Trophoblast cell (in vitro differentiated cells and primary cell): ENCODE data around the gene HEPH.

Source experiments
- DNase-seq, 2 donors: peaks; one replicate each; pipeline ENCODE4 v3.0.0-alpha.2; 2016
- H2AFZ ChIP-seq: 2 replicates; pipeline ENCODE4 v1.6.1; 2013; ENCODE audit warnings: low read length, moderate library complexity, mild to moderate bottlenecking; ENCODE audit not compliant: insufficient read depth, poor library complexity
- H2AK5ac ChIP-seq: 2 replicates; pipeline ENCODE4 v1.6.1; 2013; ENCODE audit warnings: mild to moderate bottlenecking, low read length
- H2BK120ac ChIP-seq: 2 replicates; pipeline ENCODE4 v1.6.1; 2013; ENCODE audit warnings: low read length, mild to moderate bottlenecking, moderate library complexity; ENCODE audit not compliant: insufficient read depth, poor library complexity
- H2BK12ac ChIP-seq: 2 replicates; pipeline ENCODE4 v1.6.1; 2013; ENCODE audit warnings: mild to moderate bottlenecking, low read length, moderate library complexity
- H2BK5ac ChIP-seq: 2 replicates; pipeline ENCODE4 v1.6.1; 2013; ENCODE audit warnings: low read length, low read depth, moderate library complexity, mild to moderate bottlenecking; ENCODE audit not compliant: poor library complexity
- H3K14ac ChIP-seq: 2 replicates; pipeline ENCODE4 v1.6.1; 2013; ENCODE audit warnings: mild to moderate bottlenecking, low read length
- H3K18ac ChIP-seq: 2 replicates; pipeline ENCODE4 v1.6.1; 2013; ENCODE audit warnings: mild to moderate bottlenecking, low read length
- H3K23ac ChIP-seq: 2 replicates; pipeline ENCODE4 v1.6.1; 2013; ENCODE audit warnings: low read length
- H3K27ac ChIP-seq: 2 replicates; pipeline ENCODE4 v1.5.1; 2013; ENCODE audit warnings: low read depth, mild to moderate bottlenecking, inconsistent platforms, low read length, moderate library complexity
- H3K27me3 ChIP-seq: 2 replicates; pipeline ENCODE4 v1.6.1; 2013; ENCODE audit warnings: inconsistent platforms, mild to moderate bottlenecking, low read length, moderate library complexity; ENCODE audit not compliant: insufficient read depth
- H3K36me3 ChIP-seq, 2 experiments: 1 replicate in 1 of 2; 2 replicates in 1 of 2; pipeline ENCODE4 v1.6.1; 2013; ENCODE audit warnings: low read length in 2 of 2, mild to moderate bottlenecking in 2 of 2, moderate library complexity in 1 of 2; ENCODE audit not compliant: insufficient read depth in 2 of 2, control insufficient read depth in 1 of 2
- H3K4ac ChIP-seq: 2 replicates; pipeline ENCODE4 v1.6.1; 2013; ENCODE audit warnings: low read depth, mild to moderate bottlenecking, low read length, moderate library complexity
- H3K4me1 ChIP-seq, 2 experiments: 1 replicate in 1 of 2; 2 replicates in 1 of 2; pipeline ENCODE4 v1.6.1; 2013; ENCODE audit warnings: low read length in 2 of 2, mild to moderate bottlenecking in 2 of 2, moderate library complexity in 1 of 2; ENCODE audit not compliant: insufficient read depth in 2 of 2, control insufficient read depth in 1 of 2
- H3K4me2 ChIP-seq: 2 replicates; pipeline ENCODE4 v1.6.1; 2013; ENCODE audit warnings: inconsistent platforms, mild to moderate bottlenecking, low read length, moderate library complexity
- H3K4me3 ChIP-seq: 2 replicates; pipeline ENCODE4 v1.5.1; 2013; ENCODE audit warnings: mild to moderate bottlenecking, low read depth, low read length, inconsistent platforms
- H3K79me1 ChIP-seq: one replicate; pipeline ENCODE4 v1.6.1; 2013; ENCODE audit warnings: low read length
- H3K79me2 ChIP-seq: 2 replicates; pipeline ENCODE4 v1.6.1; 2013; ENCODE audit warnings: low read length, mild to moderate bottlenecking; ENCODE audit not compliant: control insufficient read depth, insufficient read depth, poor library complexity
- H3K9ac ChIP-seq: 2 replicates; pipeline ENCODE4 v1.6.1; 2013; ENCODE audit warnings: mild to moderate bottlenecking, low read length
- H3K9me3 ChIP-seq: 2 replicates; pipeline ENCODE4 v1.6.1; 2013; ENCODE audit warnings: low read depth, mild to moderate bottlenecking, control low read depth, inconsistent platforms, low read length; ENCODE audit not compliant: insufficient read depth
- H4K12ac ChIP-seq: 2 replicates; pipeline ENCODE4 v1.6.1; 2013; ENCODE audit warnings: low read depth, mild to moderate bottlenecking, low read length, moderate library complexity
- H4K8ac ChIP-seq: 2 replicates; pipeline ENCODE4 v1.6.1; 2013; ENCODE audit warnings: low read depth, mild to moderate bottlenecking, low read length, moderate library complexity
- H4K91ac ChIP-seq: one replicate; pipeline ENCODE4 v1.6.1; 2013; ENCODE audit warnings: low read depth, mild to moderate bottlenecking, low read length, moderate library complexity
- WGBS: extraction: QIAGEN DNeasy Blood & Tissue Kit; methylation state at CpG from one replicate; pipeline ENCODE4 v1.1.7; 2013; ENCODE audit warnings: missing lambda C conversion rate; ENCODE audit not compliant: insufficient read length, insufficient coverage; ENCODE audit errors: extremely low coverage; 5-methylcytosine and 5-hydroxymethylcytosine counted together

The HEPH gene

DNA sequence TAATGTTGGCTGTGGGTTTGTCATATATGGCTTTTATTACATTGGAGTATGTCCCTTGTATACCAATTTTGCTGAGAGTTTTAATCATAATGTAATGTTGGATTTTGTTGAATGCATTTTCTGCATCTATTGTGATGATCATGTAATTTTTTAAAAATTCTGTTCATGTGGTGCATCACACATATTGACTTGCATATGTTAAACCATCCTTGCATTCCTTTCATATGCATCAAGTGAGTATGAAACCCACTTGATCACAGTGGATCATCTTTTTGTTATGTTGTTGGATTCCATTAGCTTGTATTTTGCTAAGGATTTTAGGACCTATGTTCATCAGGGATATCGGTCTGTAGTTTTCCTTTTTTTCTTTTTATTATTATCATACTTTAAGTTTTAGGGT, 12.1 kb downstream of the HEPH start:
- Histone ChIP-seq H2AFZ (no peak overlapping the region), H2AK5ac (no peak overlapping the region), H3K36me3 (peaks cover 3 to 4% of the 10 kb centered on the region in 2 experiments), H3K23ac (no peak overlapping the region), H3K79me2 (no peaks in the 10 kb centered on the region), H3K4ac (no peak overlapping the region), H4K91ac (no peak overlapping the region), H3K18ac (no peak overlapping the region), H3K4me1 (no peaks in the 10 kb centered on the region), H3K9ac (no peak overlapping the region), H2BK5ac (no peak overlapping the region), H3K79me1 (no peaks in the 10 kb centered on the region), H3K27me3 (no peaks in the 10 kb centered on the region), H2BK12ac (no peak overlapping the region), H3K4me2 (no peak overlapping the region), H3K14ac (no peak overlapping the region), H4K8ac (no peak overlapping the region), H4K12ac (no peak overlapping the region), H2BK120ac (no peak overlapping the region), H3K4me3 (no peak overlapping the region), H3K9me3 (no peaks in the 10 kb centered on the region), H3K27ac (no peak overlapping the region)
- no CpG with 5 or more reads among the region's 1 CpG for WGBS
- DNase-seq, result no peak

DNA sequence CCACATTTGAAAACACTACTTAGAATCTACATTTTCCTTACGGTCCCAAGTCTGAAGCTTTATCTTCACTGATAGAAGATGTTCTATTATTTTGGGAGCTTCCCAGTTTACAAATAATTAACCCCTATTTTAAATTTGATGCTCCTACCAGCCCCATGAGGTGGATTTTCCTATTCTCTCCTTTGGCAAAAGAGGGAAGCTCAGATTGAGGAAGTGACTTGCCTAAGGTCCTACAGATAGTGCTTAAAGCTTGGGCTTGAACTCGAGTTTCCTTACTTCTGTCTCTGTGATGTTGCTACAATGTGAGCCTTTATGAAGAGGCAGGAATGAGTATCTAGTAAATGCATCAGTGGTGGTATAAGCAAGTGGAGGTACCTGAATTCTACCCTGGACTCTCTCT, 27.5 kb downstream of the HEPH start:
- Histone ChIP-seq H4K91ac (no peak overlapping the region), H3K79me2 (no peaks in the 10 kb centered on the region), H3K4me1 (no peaks in the 10 kb centered on the region), H2AK5ac (no peak overlapping the region), H2BK120ac (no peak overlapping the region), H3K18ac (no peak overlapping the region), H2BK5ac (no peak overlapping the region), H3K9me3 (no peaks in the 10 kb centered on the region), H2BK12ac (no peak overlapping the region), H3K14ac (no peak overlapping the region), H3K9ac (no peak overlapping the region), H4K12ac (no peak overlapping the region), H2AFZ (no peak overlapping the region), H4K8ac (no peak overlapping the region), H3K4me2 (no peak overlapping the region), H3K27me3 (no peaks in the 10 kb centered on the region), H3K4me3 (no peak overlapping the region), H3K27ac (no peak overlapping the region), H3K23ac (no peak overlapping the region), H3K4ac (no peak overlapping the region), H3K79me1 (no peaks in the 10 kb centered on the region), H3K36me3 (peaks cover 7 to 10% of the 10 kb centered on the region in 2 experiments)
- DNase-seq, result no peak
- no CpG with 5 or more reads among the region's 2 CpGs for WGBS

DNA sequence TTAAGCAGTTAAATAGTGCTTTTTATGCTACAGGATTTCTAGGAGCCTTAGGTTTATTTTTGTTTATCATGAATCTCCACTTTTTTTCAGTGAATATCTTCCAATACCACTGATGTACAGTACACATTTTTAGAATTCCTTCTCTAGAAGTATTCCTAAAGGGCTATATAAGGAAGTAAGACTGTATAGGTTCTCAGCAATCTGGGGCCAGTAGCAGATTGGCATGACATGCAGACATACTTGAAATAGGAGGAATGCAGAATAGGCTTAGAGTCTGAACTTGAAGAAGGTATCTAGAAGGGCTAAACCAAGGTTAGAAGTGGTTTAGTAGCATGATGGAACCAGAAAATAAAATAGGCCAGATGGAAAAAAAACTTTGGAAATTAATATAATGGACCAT, 29.8 kb downstream of the HEPH start:
- Histone ChIP-seq H3K4me2 (no peak overlapping the region), H3K18ac (no peak overlapping the region), H4K12ac (no peak overlapping the region), H3K23ac (no peak overlapping the region), H3K9me3 (no peaks in the 10 kb centered on the region), H4K8ac (no peak overlapping the region), H3K27ac (no peak overlapping the region), H2BK12ac (no peak overlapping the region), H3K4me1 (no peaks in the 10 kb centered on the region), H2AFZ (no peak overlapping the region), H2AK5ac (no peak overlapping the region), H2BK5ac (no peak overlapping the region), H3K14ac (no peak overlapping the region), H3K4ac (no peak overlapping the region), H3K27me3 (no peaks in the 10 kb centered on the region), H3K36me3 (peaks cover 5 to 10% of the 10 kb centered on the region in 2 experiments), H3K79me1 (no peaks in the 10 kb centered on the region), H2BK120ac (no peak overlapping the region), H3K79me2 (no peaks in the 10 kb centered on the region), H3K9ac (no peak overlapping the region), H4K91ac (no peak overlapping the region), H3K4me3 (no peak overlapping the region)
- no peak for DNase-seq

DNA sequence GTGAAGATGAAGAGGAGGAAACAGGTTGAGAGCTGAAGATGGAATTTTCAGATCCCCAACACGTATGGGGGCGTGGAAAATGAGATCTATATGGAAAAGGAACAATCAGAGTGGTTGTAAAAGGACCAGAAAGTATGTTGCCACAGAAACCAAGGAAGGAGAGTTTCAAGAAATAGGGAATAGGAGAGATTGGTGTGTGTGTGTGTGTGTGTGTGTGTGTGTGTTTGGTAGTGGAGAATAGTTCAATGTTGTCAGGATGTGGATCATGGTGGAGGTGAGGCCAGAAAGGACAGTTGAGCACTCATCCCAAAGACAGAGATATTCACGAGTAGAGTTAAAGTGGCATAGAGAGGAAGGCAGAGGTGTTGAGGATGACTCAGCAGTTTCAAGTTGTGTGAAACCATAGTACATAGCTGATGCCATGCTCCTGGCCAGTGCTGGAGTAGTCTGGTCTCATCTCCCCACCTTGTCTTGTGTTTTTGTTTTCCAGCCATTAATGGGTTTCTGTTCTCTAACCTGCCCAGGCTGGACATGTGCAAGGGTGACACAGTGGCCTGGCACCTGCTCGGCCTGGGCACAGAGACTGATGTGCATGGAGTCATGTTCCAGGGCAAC, 36.1 kb downstream of the HEPH start:
- H3K23ac ChIP-seq, result no peak overlapping the region
- no peak overlapping the region for H2BK120ac ChIP-seq
- no peak overlapping the region for H3K4ac ChIP-seq

More for the DNA sequence above, 36.1 kb downstream of the HEPH start:
- DNase-seq, result no peak
- H3K4me1 ChIP-seq, result peaks cover 0 to 2% of the 10 kb centered on the region in 2 experiments
- peak overlapping the region; percentile 47 for H4K8ac ChIP-seq
- H3K27ac ChIP-seq, result no peak overlapping the region
- no peaks in the 10 kb centered on the region for H3K9me3 ChIP-seq
- no peak overlapping the region for H4K91ac ChIP-seq
- no peak overlapping the region for H2BK5ac ChIP-seq
- no peak overlapping the region for H3K14ac ChIP-seq
- no peaks in the 10 kb centered on the region for H3K27me3 ChIP-seq
- H4K12ac ChIP-seq, result peak overlapping the region; percentile 43
- H3K79me1 ChIP-seq, result no peaks in the 10 kb centered on the region
- H3K18ac ChIP-seq, result no peak overlapping the region
- peaks cover 4 to 10% of the 10 kb centered on the region in 2 experiments for H3K36me3 ChIP-seq
- WGBS, result no CpG with 5 or more reads among the region's 4 CpGs
- no peak overlapping the region for H3K4me3 ChIP-seq
- no peak overlapping the region for H2BK12ac ChIP-seq
- H2AK5ac ChIP-seq, result peak overlapping the region; percentile 29
- no peak overlapping the region for H3K4me2 ChIP-seq
- no peak overlapping the region for H3K9ac ChIP-seq
- no peak overlapping the region for H2AFZ ChIP-seq
- no peaks in the 10 kb centered on the region for H3K79me2 ChIP-seq
